HEK293 (cell line): ENCODE results near the gene MIB2.

Experiments used
- AEBP2 ChIP-seq: fragments of 450-650 bp; formaldehyde crosslinking; IDR thresholded peaks from 2 replicates; pipeline ENCODE4 v1.5.1; 2016; ENCODE audit warnings: missing biosample characterization, missing genetic modification characterization, borderline replicate concordance
- EGR2 ChIP-seq: fragments of 450-650 bp; formaldehyde crosslinking; IDR thresholded peaks from 2 replicates; pipeline ENCODE4 v1.5.1; 2016; ENCODE audit warnings: low read depth, missing biosample characterization, missing genetic modification characterization
- GLIS2 ChIP-seq: fragments of 450-650 bp; formaldehyde crosslinking; IDR thresholded peaks from 2 replicates; pipeline ENCODE4 v1.5.1; 2016; ENCODE audit warnings: missing biosample characterization, missing genetic modification characterization
- KLF7 ChIP-seq: fragments of 450-650 bp; formaldehyde crosslinking; IDR thresholded peaks from 2 replicates; pipeline ENCODE4 v1.5.1; 2016; ENCODE audit warnings: missing biosample characterization, missing genetic modification characterization, borderline replicate concordance
- KLF9 ChIP-seq: fragments of 450-650 bp; formaldehyde crosslinking; IDR thresholded peaks from 2 replicates; pipeline ENCODE4 v1.5.1; 2016; ENCODE audit warnings: missing biosample characterization, missing genetic modification characterization, low read depth
- SP7 ChIP-seq: fragments of 450-650 bp; formaldehyde crosslinking; IDR thresholded peaks from 2 replicates; pipeline ENCODE4 v1.5.1; 2016; ENCODE audit warnings: missing biosample characterization, missing genetic modification characterization
- YY2 ChIP-seq: fragments of 450-650 bp; formaldehyde crosslinking; IDR thresholded peaks from 2 replicates; pipeline ENCODE4 v1.5.1; 2016; ENCODE audit warnings: missing biosample characterization, missing genetic modification characterization
- ZBTB7A ChIP-seq: fragments of 450-650 bp; formaldehyde crosslinking; IDR thresholded peaks from 2 replicates; pipeline ENCODE4 v1.5.1; 2016; ENCODE audit warnings: low read depth, missing biosample characterization, missing genetic modification characterization
- ZEB2 ChIP-seq: fragments of 450-650 bp; formaldehyde crosslinking; IDR thresholded peaks from 2 replicates; pipeline ENCODE4 v1.5.1; 2016; ENCODE audit warnings: missing biosample characterization, missing genetic modification characterization
- ZNF211 ChIP-seq: fragments of 450-650 bp; formaldehyde crosslinking; IDR thresholded peaks from 2 replicates; pipeline ENCODE4 v1.5.1; 2016; ENCODE audit warnings: low read depth, missing biosample characterization, missing genetic modification characterization
- ZNF24 ChIP-seq: fragments of 450-650 bp; formaldehyde crosslinking; IDR thresholded peaks from 2 replicates; pipeline ENCODE4 v1.5.1; 2016; ENCODE audit warnings: missing biosample characterization, missing genetic modification characterization
- ZNF366 ChIP-seq: fragments of 450-650 bp; formaldehyde crosslinking; conservative IDR thresholded peaks from 2 replicates; pipeline ENCODE4 v1.5.1; 2016; ENCODE audit warnings: missing biosample characterization, missing genetic modification characterization
- ZNF433 ChIP-seq: fragments of 450-650 bp; formaldehyde crosslinking; IDR thresholded peaks from 2 replicates; pipeline ENCODE4 v1.5.1; 2016; ENCODE audit warnings: missing biosample characterization, missing genetic modification characterization, low read depth
- ZNF48 ChIP-seq: fragments of 450-650 bp; formaldehyde crosslinking; IDR thresholded peaks from 2 replicates; pipeline ENCODE4 v1.5.1; 2016; ENCODE audit warnings: missing biosample characterization, missing genetic modification characterization
- ZNF561 ChIP-seq: fragments of 450-650 bp; IDR thresholded peaks from 2 replicates; pipeline ENCODE4 v1.5.1; 2018; ENCODE audit warnings: missing biosample characterization, missing genetic modification characterization, borderline replicate concordance
- ZNF596 ChIP-seq: fragments of 450-650 bp; IDR thresholded peaks from 2 replicates; pipeline ENCODE4 v1.5.0; 2018; ENCODE audit warnings: missing biosample characterization, mild to moderate bottlenecking, missing genetic modification characterization, moderate library complexity
- ZNF776 ChIP-seq: fragments of 450-650 bp; formaldehyde crosslinking; IDR thresholded peaks from 2 replicates; pipeline ENCODE4 v1.5.0; 2017; ENCODE audit warnings: missing biosample characterization, missing genetic modification characterization, borderline replicate concordance
- ZNF830 ChIP-seq: fragments of 450-650 bp; IDR thresholded peaks from 2 replicates; pipeline ENCODE4 v1.5.0; 2018; ENCODE audit warnings: missing biosample characterization, missing genetic modification characterization, low read depth, mild to moderate bottlenecking, moderate library complexity
- ZSCAN23 ChIP-seq: fragments of 450-650 bp; formaldehyde crosslinking; IDR thresholded peaks from 2 replicates; pipeline ENCODE4 v1.5.1; 2016; ENCODE audit warnings: missing biosample characterization, missing genetic modification characterization
- TF ChIP-seq, protein P1 (sequence below): fragments of 450-650 bp; formaldehyde crosslinking; conservative IDR thresholded peaks from 2 replicates; pipeline ENCODE4 v1.5.1; 2016; ENCODE audit warnings: low read depth, missing biosample characterization, missing genetic modification characterization
- TF ChIP-seq, protein P2 (sequence below): fragments of 450-650 bp; formaldehyde crosslinking; IDR thresholded peaks from 2 replicates; pipeline ENCODE4 v1.5.1; 2016; ENCODE audit warnings: missing biosample characterization, missing genetic modification characterization
- TF ChIP-seq, protein P3 (sequence below): fragments of 450-650 bp; formaldehyde crosslinking; IDR thresholded peaks from 2 replicates; pipeline ENCODE4 v1.5.1; 2016; ENCODE audit warnings: missing biosample characterization, missing genetic modification characterization

MIB2 gene

DNA sequence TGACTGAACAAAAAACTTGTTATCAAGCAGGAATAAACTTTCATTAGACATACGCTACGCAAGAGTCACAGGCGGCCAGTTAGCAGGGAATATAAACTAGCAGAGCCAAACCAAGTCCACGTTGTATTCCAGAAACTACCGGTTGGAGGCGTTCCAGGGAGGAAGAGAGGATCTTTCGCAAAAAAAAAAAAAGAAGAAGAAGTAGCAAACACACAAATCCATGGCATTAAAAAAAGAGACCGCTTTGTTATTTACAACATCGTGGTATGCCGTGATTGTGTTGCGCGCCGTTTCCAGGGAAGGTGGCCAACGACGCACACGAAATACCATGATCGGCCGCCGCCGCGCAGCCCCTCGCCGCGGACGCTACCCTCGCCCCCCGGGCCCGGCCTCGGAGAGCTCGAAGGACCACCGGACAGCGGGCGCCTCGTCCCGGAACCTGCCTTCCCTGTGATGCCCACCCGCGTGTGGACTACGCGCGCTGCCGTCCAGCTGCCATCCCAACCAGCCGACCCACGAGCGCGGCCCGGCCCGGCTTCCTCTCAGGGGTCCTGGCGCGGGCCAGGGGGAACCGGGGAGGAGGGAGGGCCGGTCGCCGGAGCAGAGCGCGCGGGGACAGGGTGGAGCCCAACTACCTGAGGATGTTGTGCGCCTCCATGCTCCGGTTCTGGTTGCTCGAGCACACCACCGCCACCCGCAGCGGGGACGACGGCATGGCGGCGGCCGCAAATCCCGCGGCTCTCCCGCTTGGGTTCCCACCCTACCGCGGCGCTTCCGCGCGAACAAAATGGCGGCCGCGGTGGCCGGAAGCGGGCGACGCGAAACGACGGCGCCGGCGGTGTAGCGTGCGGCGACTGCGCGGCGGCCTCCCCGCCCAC is 41.2 kb upstream of the MIB2 start (continued):
- TF ChIP-seq ZNF211: no peak
- TF ChIP-seq ZNF596 (tag by site-specific recombination): no peak
- no peak for TF ChIP-seq ZNF433 (tag by site-specific recombination)
- peak; percentile 50; the same call in 1 of the 2 replicates for TF ChIP-seq ZNF366
- TF ChIP-seq, protein P1, sequence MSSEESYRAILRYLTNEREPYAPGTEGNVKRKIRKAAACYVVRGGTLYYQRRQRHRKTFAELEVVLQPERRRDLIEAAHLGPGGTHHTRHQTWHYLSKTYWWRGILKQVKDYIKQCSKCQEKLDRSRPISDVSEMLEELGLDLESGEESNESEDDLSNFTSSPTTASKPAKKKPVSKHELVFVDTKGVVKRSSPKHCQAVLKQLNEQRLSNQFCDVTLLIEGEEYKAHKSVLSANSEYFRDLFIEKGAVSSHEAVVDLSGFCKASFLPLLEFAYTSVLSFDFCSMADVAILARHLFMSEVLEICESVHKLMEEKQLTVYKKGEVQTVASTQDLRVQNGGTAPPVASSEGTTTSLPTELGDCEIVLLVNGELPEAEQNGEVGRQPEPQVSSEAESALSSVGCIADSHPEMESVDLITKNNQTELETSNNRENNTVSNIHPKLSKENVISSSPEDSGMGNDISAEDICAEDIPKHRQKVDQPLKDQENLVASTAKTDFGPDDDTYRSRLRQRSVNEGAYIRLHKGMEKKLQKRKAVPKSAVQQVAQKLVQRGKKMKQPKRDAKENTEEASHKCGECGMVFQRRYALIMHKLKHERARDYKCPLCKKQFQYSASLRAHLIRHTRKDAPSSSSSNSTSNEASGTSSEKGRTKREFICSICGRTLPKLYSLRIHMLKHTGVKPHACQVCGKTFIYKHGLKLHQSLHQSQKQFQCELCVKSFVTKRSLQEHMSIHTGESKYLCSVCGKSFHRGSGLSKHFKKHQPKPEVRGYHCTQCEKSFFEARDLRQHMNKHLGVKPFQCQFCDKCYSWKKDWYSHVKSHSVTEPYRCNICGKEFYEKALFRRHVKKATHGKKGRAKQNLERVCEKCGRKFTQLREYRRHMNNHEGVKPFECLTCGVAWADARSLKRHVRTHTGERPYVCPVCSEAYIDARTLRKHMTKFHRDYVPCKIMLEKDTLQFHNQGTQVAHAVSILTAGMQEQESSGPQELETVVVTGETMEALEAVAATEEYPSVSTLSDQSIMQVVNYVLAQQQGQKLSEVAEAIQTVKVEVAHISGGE (tag by site-specific recombination): peak; percentile 12; the same call in 1 of the 2 replicates
- no peak for TF ChIP-seq ZNF830 (tag by site-specific recombination)
- TF ChIP-seq ZEB2 (tag by site-specific recombination): peak; percentile 65
- TF ChIP-seq KLF9: no peak; the same call in 1 of the 2 replicates
- TF ChIP-seq EGR2 (tag by site-specific recombination): no peak
- TF ChIP-seq, protein P2, sequence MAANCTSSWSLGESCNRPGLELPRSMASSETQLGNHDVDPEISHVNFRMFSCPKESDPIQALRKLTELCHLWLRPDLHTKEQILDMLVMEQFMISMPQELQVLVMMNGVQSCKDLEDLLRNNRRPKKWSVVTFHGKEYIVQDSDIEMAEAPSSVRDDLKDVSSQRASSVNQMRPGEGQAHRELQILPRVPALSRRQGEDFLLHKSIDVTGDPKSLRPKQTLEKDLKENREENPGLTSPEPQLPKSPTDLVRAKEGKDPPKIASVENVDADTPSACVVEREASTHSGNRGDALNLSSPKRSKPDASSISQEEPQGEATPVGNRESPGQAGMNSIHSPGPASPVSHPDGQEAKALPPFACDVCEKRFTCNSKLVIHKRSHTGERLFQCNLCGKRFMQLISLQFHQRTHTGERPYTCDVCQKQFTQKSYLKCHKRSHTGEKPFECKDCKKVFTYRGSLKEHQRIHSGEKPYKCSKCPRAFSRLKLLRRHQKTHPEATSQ (tag by site-specific recombination): peak; percentile 48; the same call in 1 of the 2 replicates
- no peak for TF ChIP-seq ZSCAN23 (tag by site-specific recombination)
- no peak for TF ChIP-seq ZNF48 (tag by site-specific recombination)
- TF ChIP-seq AEBP2 (tag by site-specific recombination): no peak
- TF ChIP-seq KLF7 (tag by site-specific recombination): no peak
- peak; percentile 22; the same call in 1 of the 2 replicates for TF ChIP-seq ZBTB7A (tag by site-specific recombination)
- peak; percentile 53 for TF ChIP-seq GLIS2 (tag by site-specific recombination)
- TF ChIP-seq ZNF776: no peak
- TF ChIP-seq YY2 (tag by site-specific recombination): peak; percentile 86
- 0 out of 2 replicates have a peak, but pooled peaks have one; percentile 39 for TF ChIP-seq ZNF24 (tag by site-specific recombination)
- TF ChIP-seq ZNF561 (tag by site-specific recombination): peak; percentile 52; the same call in 1 of the 2 replicates
- TF ChIP-seq, protein P3, sequence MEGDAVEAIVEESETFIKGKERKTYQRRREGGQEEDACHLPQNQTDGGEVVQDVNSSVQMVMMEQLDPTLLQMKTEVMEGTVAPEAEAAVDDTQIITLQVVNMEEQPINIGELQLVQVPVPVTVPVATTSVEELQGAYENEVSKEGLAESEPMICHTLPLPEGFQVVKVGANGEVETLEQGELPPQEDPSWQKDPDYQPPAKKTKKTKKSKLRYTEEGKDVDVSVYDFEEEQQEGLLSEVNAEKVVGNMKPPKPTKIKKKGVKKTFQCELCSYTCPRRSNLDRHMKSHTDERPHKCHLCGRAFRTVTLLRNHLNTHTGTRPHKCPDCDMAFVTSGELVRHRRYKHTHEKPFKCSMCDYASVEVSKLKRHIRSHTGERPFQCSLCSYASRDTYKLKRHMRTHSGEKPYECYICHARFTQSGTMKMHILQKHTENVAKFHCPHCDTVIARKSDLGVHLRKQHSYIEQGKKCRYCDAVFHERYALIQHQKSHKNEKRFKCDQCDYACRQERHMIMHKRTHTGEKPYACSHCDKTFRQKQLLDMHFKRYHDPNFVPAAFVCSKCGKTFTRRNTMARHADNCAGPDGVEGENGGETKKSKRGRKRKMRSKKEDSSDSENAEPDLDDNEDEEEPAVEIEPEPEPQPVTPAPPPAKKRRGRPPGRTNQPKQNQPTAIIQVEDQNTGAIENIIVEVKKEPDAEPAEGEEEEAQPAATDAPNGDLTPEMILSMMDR (tag by site-specific recombination): peak; percentile 56; the same call in 1 of the 2 replicates
- TF ChIP-seq SP7: peak; percentile 25; the same call in 1 of the 2 replicates
